AML-193 (cell line): ENCODE data around the gene NTF3.

Source experiments
- DNase-seq, 2 experiments: peaks; one replicate each; lab custom pipeline; 2025; lab: John Stamatoyannopoulos, UW

The NTF3 gene

DNA sequence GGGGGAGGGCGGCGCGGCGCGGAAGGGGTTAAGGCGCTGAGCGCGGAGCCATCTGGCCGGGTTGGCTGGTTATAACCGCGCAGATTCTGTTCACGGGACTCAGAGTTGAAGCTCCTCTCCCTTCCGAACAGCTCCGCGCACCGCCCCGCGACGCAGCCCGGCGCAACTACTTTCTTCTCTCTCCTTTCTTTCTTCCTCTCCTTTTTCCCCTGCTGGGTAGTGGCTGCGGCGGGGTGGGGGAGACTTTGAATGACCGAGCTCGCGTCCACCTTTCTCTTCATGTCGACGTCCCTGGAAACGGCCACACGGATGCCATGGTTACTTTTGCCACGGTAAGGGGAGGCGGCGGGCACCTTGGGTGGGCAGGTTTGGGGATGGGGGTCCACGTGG, at the start of gene NTF3:
NTF3 (plus strand) TSS at position 98 of the 390 bp plus-strand sequence; CDS start at position 315, 217 bp downstream.
- no peak for DNase-seq

- DNase-seq: no peak
Measured at GRCh38 chr12:5384015-5384414, 47.9 kb upstream of the NTF3 start.

DNA sequence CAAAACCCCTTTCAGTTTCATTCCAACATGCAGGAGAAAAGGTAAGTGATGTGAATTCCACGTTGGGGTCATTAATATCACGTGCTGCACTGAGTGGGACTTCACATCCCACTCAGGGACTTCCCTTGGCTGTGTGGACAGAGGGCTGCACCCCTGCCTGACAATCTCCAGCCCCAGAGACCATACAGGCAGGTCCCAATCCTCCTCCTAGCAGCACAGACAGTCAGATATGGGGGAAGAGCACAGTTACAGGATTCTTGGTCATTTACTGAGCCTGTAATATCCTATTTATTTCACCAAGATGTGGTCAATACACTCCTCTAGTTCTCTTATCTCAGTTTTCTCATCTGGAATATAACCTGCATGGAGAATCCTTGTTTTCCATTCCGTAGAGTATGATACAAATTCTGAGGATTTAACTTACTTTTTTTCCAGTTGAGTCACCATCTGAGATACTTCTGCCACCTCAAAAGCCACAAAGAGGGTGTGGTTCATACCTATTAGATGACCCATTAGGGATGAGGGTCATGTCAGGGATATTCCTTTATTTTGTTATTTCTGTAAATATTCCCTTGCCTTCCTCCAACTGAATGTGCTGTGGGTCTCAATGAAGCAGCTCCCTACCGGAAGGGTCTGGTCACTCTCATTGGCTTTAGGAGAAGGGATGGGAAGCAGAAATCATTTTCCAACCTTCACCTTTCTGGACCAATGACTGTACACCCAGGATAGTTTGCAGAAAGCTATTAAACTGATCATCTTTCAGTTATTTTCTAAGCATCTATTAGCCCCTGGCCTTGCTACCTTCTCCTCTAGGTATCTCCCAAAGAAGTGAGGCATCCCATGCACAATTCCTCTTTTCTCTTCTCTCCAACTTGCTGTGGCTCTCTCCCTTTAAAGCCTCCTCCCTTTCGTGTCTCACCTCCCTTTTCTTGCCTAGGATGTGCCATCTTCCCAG, 43.0 kb upstream of the NTF3 start:
- DNase-seq: no peak

GRCh38 chr12:5390174-5390799, 41.6 kb upstream of the NTF3 start:
- DNase-seq: no peak

DNA sequence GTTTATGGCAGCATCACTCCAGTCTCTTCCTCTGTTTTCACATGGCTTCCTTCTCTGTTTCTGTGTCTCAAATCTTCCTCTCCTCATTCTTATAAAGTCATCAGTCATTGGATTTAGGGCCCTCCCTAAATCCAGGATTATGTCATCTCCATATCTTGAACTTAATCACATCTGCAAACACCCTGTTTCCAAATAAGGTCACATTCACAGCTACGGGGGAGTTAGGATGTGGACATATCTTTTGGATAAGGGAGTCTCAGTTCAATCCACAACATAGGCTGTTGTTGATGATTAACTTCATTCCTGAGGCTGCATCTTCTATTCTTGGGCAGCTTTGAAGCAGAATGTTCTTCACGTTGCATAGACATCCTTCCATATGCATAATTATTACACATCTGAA, 40.3 kb upstream of the NTF3 start:
- no peak for DNase-seq

DNA sequence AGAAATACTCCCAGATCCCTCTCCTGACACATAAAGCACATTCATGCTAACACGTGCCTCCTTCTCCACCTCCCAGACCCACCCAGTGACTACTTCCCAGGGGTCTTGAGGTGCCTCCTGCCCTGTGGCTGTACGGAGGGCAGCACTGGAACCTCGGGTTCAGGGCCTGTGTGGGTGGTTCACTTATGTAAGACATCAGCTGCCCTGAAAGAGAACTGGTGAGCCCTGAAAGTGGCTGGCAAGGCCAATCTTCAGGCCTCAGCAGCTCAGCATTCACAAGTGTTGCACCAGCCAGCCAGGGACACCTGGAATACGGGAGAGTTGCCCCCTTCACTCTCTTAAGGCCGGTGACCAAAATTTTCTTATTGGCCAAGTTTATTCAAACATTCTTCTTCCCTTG, 38.9 kb upstream of the NTF3 start:
- DNase-seq: no peak

- no peak for DNase-seq
Measured at GRCh38 chr12:5395443-5396271, 36.3 kb upstream of the NTF3 start.

DNA sequence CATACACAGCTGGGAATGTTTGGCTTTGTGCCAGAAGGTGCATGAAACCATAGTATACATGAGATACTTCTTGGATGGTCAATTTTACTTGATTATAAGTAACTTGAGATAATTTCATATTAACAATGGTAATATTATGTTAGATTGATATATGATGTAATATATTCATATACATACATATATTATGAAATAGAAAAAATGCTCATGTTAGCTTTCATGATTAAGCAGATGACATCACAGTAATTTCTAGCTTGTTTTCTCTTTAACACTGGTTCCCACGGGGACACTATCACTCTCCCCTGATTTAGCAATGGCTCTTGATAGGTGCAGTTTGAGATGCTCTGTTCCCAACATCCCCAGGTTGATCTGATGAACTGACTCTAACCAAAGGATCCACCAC, 35.4 kb upstream of the NTF3 start:
- no peak for DNase-seq

DNA sequence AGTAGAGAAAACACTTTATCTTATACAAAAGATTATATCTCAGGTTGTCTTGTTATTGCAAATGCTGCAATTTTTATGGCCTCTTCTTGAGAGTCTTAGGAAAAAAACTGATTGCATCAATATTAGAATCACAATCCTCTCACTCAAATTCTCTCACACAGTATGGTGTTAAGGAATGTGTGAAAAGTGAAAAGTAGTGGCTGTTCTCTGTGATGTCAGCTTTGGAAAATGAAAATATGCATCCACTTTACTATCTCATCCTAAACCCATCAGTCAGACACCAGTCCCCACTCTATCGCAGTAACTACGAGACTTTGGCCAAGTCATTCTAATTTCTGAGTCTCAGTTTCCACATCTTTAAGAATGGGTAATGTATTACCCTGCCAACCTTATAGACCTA, 32.6 kb upstream of the NTF3 start:
- DNase-seq: no peak

GRCh38 chr12:5402009-5402935, 29.6 kb upstream of the NTF3 start:
- DNase-seq: no peak

- DNase-seq: no peak
Measured at GRCh38 chr12:5403411-5403810, 28.5 kb upstream of the NTF3 start.

GRCh38 chr12:5407034-5407856, 24.7 kb upstream of the NTF3 start:
- no peak for DNase-seq

DNA sequence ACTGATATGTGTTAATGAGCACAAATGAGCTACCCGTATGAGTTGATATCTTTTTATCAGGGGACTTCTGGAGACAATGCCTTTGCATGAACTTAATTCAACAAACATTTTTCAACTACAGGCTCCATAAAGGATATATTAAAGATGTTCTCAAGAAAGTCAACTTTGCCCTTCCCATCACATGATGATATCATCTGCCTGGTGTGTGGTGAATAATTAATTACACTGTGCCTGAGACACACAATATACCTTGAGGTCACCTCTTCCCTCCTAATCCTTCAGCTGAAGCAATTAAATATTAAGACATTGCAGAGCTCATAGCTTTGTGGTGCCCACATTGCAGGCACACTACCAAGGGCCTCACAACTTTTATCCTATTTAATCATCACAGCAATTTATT, 22.3 kb upstream of the NTF3 start:
- no peak for DNase-seq

- DNase-seq: no peak
Measured at GRCh38 chr12:5416571-5416970, 15.3 kb upstream of the NTF3 start.

GRCh38 chr12:5417500-5417899, 14.4 kb upstream of the NTF3 start:
- DNase-seq: no peak

- peak in 1 of 2 experiments; percentile 3 for DNase-seq
Measured at GRCh38 chr12:5428332-5429221, 3.3 kb upstream of the NTF3 start.

GRCh38 chr12:5429741-5430557, 2.0 kb upstream of the NTF3 start:
- DNase-seq: no peak
